OCI-LY3 (cell line): ENCODE data around the gene TSTD2.

ENCODE experiments used
- H2AFZ ChIP-seq: fragments of 200-600, 300-600 bp; shearing (Covaris generic); 2 replicates; pipeline ENCODE4 v1.6.0; 2014; ENCODE audit warnings: antibody characterized with exemption, low read depth, low read length
- H3K27ac ChIP-seq: fragments of 200-600, 300-600 bp; sonication (generic); 2 replicates; pipeline ENCODE4 v1.5.1; 2014; ENCODE audit warnings: mild to moderate bottlenecking, low read length, moderate library complexity, mixed read lengths
- H3K27me3 ChIP-seq: fragments of 200-600, 300-600 bp; sonication (generic); 2 replicates; pipeline ENCODE4 v1.6.1; 2014; ENCODE audit warnings: low read depth, low read length, mixed read lengths
- H3K36me3 ChIP-seq: fragments of 200-600, 300-600 bp; sonication (generic); replicated peaks from 2 replicates; pipeline ENCODE3; 2014; ENCODE audit warnings: low read depth, low read length, mixed read lengths
- H3K4me1 ChIP-seq: fragments of 300-600, 200-600 bp; sonication (generic); 2 replicates; pipeline ENCODE4 v1.6.1; 2014; ENCODE audit warnings: low read length, mixed read lengths
- H3K4me2 ChIP-seq: fragments of 200-600, 300-600 bp; sonication (generic); 2 replicates; pipeline ENCODE4 v1.6.1; 2014; ENCODE audit warnings: low read length, mixed read lengths
- H3K4me3 ChIP-seq: fragments of 300-600, 200-600 bp; sonication (generic); 2 replicates; pipeline ENCODE4 v1.5.1; 2014; ENCODE audit warnings: antibody characterized with exemption, mild to moderate bottlenecking, low read length, moderate library complexity
- H3K79me2 ChIP-seq: fragments of 300-600, 200-600 bp; shearing (Covaris generic); 2 replicates; pipeline ENCODE4 v1.6.1; 2014; ENCODE audit warnings: mild to moderate bottlenecking, low read length, mixed read lengths
- H3K9ac ChIP-seq: fragments of 300-600, 200-600 bp; shearing (Covaris generic); 2 replicates; pipeline ENCODE4 v1.6.0; 2014; ENCODE audit warnings: mild to moderate bottlenecking, low read length, moderate library complexity
- H3K9me3 ChIP-seq: fragments of 200-600, 300-600 bp; shearing (Covaris generic); 2 replicates; pipeline ENCODE4 v1.6.1; 2014; ENCODE audit warnings: low read length, mixed read lengths; ENCODE audit not compliant: insufficient read depth
- H4K20me1 ChIP-seq: fragments of 200-600, 300-600 bp; sonication (generic); 2 replicates; pipeline ENCODE4 v1.6.1; 2016; ENCODE audit warnings: low read length, mixed read lengths; ENCODE audit not compliant: insufficient read depth
- EZH2phosphoT487 ChIP-seq: fragments of 200-600 bp; shearing (Covaris generic); IDR thresholded peaks from 2 replicates; pipeline ENCODE4 v1.6.1; 2018; ENCODE audit warnings: antibody characterized with exemption, mixed run types, low read depth
- TF ChIP-seq, protein P1 (sequence below): fragments of 200-600, 300-600 bp; sonication (generic); IDR thresholded peaks from 2 replicates; pipeline ENCODE4 v1.5.1; 2014; ENCODE audit warnings: antibody characterized with exemption, low read length, low read depth

The TSTD2 gene

DNA sequence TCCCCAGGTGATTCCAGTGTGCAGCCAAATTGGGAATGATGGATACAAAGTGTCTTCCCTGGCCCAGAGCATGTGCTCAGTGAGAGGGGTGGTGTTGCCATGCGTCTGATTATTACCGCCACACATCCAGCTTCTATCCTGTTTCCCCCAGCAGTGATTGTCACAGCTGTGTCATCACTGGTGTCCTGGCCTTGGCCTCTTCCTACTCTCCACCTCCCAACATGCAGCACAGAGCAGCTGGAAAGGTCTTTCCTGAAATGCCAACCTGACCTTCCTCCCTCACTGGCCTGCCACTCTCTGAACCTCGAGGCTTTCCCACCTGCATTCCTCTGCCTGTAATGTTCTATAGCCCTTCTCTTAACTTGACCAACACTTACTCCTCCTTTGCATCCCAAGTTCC lies 71.7 kb downstream of the TSTD2 start:
- Histone ChIP-seq H3K27ac (no peak overlapping the region), H3K4me2 (no peak overlapping the region), H3K4me3 (no peak overlapping the region), H3K9ac (no peak overlapping the region), H3K9me3 (no peaks in the 10 kb centered on the region), H2AFZ (no peak overlapping the region), H3K4me1 (no peaks in the 10 kb centered on the region; the same call in 1 of the 2 replicates), H3K27me3 (no peaks in the 10 kb centered on the region), H4K20me1 (no peaks in the 10 kb centered on the region), H3K36me3 (no peaks in the 10 kb centered on the region), H3K79me2 (no peaks in the 10 kb centered on the region)
- TF ChIP-seq EZH2phosphoT487, result no peak
- TF ChIP-seq, protein P1, sequence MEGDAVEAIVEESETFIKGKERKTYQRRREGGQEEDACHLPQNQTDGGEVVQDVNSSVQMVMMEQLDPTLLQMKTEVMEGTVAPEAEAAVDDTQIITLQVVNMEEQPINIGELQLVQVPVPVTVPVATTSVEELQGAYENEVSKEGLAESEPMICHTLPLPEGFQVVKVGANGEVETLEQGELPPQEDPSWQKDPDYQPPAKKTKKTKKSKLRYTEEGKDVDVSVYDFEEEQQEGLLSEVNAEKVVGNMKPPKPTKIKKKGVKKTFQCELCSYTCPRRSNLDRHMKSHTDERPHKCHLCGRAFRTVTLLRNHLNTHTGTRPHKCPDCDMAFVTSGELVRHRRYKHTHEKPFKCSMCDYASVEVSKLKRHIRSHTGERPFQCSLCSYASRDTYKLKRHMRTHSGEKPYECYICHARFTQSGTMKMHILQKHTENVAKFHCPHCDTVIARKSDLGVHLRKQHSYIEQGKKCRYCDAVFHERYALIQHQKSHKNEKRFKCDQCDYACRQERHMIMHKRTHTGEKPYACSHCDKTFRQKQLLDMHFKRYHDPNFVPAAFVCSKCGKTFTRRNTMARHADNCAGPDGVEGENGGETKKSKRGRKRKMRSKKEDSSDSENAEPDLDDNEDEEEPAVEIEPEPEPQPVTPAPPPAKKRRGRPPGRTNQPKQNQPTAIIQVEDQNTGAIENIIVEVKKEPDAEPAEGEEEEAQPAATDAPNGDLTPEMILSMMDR, result no peak

DNA sequence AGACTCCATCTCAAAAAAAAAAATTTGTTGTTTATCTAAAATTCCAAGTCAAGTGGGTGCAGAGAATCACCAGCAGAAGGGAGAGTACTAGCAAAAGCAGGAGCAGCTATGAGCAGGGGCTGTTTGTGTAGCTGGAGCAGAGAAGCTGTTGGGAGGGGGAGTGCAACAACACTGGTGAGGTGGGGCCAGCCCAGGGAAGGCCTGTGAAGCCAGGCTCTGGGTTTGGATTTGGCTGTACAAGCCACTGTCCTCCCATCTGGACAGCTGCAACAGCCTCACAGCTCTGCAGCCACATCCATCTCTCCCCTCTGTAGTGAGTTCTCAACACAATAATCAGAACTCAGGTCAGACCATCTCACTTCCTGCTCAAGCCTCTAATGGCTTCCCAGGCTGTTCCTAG lies 72.3 kb downstream of the TSTD2 start:
- Histone ChIP-seq H3K4me3 (no peak overlapping the region), H3K9me3 (no peaks in the 10 kb centered on the region), H3K9ac (no peak overlapping the region), H3K4me2 (no peak overlapping the region), H3K79me2 (no peaks in the 10 kb centered on the region), H3K4me1 (no peaks in the 10 kb centered on the region; the same call in 1 of the 2 replicates), H4K20me1 (no peaks in the 10 kb centered on the region), H3K27me3 (no peaks in the 10 kb centered on the region), H3K27ac (no peak overlapping the region), H3K36me3 (no peaks in the 10 kb centered on the region), H2AFZ (no peak overlapping the region)
- TF ChIP-seq EZH2phosphoT487, result no peak
- TF ChIP-seq, protein P1, result no peak

- no peak overlapping the region for H3K4me3 ChIP-seq
- H3K36me3 ChIP-seq, result no peaks in the 10 kb centered on the region
- H3K27ac ChIP-seq, result no peak overlapping the region
- no peaks in the 10 kb centered on the region for H3K79me2 ChIP-seq
- no peaks in the 10 kb centered on the region; the same call in 1 of the 2 replicates for H3K4me1 ChIP-seq
- H3K9ac ChIP-seq, result no peak overlapping the region
- no peaks in the 10 kb centered on the region for H3K27me3 ChIP-seq
- H2AFZ ChIP-seq, result no peak overlapping the region
- H3K4me2 ChIP-seq, result no peak overlapping the region
- no peaks in the 10 kb centered on the region for H3K9me3 ChIP-seq
- H4K20me1 ChIP-seq, result no peaks in the 10 kb centered on the region
- TF ChIP-seq, protein P1, result no peak
- no peak for TF ChIP-seq EZH2phosphoT487
These were observed 73.0 kb downstream of the TSTD2 start for GRCh38 chr9:97560154-97560553.

- TF ChIP-seq EZH2phosphoT487, result no peak
- TF ChIP-seq, protein P1, result no peak
- H2AFZ ChIP-seq, result no peak overlapping the region
- no peak overlapping the region for H3K4me2 ChIP-seq
- no peaks in the 10 kb centered on the region for H4K20me1 ChIP-seq
- H3K27me3 ChIP-seq, result no peaks in the 10 kb centered on the region
- no peaks in the 10 kb centered on the region for H3K9me3 ChIP-seq
- H3K79me2 ChIP-seq, result no peaks in the 10 kb centered on the region
- H3K27ac ChIP-seq, result no peak overlapping the region
- H3K4me1 ChIP-seq, result no peaks in the 10 kb centered on the region; the same call in 1 of the 2 replicates
- H3K4me3 ChIP-seq, result no peak overlapping the region
- H3K36me3 ChIP-seq, result no peaks in the 10 kb centered on the region
- H3K9ac ChIP-seq, result no peak overlapping the region
These were observed 74.1 kb downstream of the TSTD2 start for GRCh38 chr9:97559111-97559514.
